ENCODE measurements around the gene CFAP300. TPM values are rescaled to one million over a fixed set of nuclear protein-coding genes. Genes with fewer than 3 reads are reported as not detected.

The CFAP300 gene
- polyA plus RNA-seq, 1 of the 3 experiments (the other 2 are of a cell fraction) = 1.5 TPM

DNA sequence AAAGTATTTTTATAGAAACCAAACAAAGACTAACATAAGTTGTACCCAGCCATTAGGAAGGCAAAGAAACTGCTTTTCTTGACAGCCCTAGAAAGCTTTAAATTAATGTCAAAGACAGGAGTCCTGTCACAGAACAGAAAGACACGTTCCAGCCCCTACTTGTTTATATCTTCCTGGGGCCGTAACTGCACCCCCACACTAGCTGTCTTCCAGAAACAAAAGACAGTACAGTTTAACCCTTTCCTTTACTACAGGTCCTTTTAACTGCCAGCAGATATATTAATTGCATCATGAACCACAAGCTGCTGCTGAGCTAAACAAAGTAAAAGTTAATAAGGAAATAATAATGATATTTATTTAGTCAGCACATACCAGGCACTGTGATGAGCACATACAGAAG is 20.3 kb upstream of the CFAP300 start (continued):
- TF ChIP-seq JUND (IDR thresholded peaks at IDR 0.05) (no peak), TEAD4 (IDR thresholded peaks at IDR 0.05; ENCODE audit: borderline replicate concordance, insufficient read depth) (no peak)
- TF ChIP-seq, protein P1, sequence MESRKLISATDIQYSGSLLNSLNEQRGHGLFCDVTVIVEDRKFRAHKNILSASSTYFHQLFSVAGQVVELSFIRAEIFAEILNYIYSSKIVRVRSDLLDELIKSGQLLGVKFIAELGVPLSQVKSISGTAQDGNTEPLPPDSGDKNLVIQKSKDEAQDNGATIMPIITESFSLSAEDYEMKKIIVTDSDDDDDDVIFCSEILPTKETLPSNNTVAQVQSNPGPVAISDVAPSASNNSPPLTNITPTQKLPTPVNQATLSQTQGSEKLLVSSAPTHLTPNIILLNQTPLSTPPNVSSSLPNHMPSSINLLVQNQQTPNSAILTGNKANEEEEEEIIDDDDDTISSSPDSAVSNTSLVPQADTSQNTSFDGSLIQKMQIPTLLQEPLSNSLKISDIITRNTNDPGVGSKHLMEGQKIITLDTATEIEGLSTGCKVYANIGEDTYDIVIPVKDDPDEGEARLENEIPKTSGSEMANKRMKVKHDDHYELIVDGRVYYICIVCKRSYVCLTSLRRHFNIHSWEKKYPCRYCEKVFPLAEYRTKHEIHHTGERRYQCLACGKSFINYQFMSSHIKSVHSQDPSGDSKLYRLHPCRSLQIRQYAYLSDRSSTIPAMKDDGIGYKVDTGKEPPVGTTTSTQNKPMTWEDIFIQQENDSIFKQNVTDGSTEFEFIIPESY (IDR thresholded peaks at IDR 0.05; ENCODE audit: borderline replicate concordance, low read depth) = no peak

DNA sequence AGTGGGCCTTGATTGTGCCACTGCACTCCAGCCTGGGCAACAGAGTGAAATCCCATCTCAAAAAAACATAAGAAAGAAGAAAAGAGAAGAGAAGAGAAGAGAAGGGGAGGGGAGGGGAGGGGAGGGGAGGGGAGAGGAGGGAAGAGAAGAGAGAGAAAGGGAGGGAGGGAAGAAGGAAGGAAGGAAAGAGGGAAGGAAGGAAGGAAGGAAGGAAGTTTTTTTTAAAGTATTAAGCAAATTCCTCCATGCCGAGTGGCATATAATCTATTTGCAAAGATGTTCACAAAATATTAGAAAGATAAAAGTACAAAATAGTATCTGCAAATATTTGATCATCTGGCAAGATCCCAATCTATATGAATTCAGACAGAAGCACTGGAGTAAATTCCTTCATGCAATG is 10.5 kb upstream of the CFAP300 start:
- POLR2A ChIA-PET = no interaction called here
- TF ChIP-seq, protein P2, sequence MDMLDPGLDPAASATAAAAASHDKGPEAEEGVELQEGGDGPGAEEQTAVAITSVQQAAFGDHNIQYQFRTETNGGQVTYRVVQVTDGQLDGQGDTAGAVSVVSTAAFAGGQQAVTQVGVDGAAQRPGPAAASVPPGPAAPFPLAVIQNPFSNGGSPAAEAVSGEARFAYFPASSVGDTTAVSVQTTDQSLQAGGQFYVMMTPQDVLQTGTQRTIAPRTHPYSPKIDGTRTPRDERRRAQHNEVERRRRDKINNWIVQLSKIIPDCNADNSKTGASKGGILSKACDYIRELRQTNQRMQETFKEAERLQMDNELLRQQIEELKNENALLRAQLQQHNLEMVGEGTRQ (IDR thresholded peaks at IDR 0.05; ENCODE audit: borderline replicate concordance, low read depth, low read length) = no peak
- no peak for TF ChIP-seq MXI1 (IDR thresholded peaks at IDR 0.05; ENCODE audit: low read depth, low read length)
- TF ChIP-seq RAD21 (IDR thresholded peaks at IDR 0.05; ENCODE audit: low read length) = no peak
- no peak for TF ChIP-seq FOXJ3 (CRISPR knock-in tag; IDR thresholded peaks at IDR 0.05)
- no peak for TF ChIP-seq MEF2A (IDR thresholded peaks at IDR 0.05; ENCODE audit: borderline replicate concordance, low read depth)
- no peak for TF ChIP-seq ELF1 (IDR thresholded peaks at IDR 0.05)
- TF ChIP-seq, protein P3, sequence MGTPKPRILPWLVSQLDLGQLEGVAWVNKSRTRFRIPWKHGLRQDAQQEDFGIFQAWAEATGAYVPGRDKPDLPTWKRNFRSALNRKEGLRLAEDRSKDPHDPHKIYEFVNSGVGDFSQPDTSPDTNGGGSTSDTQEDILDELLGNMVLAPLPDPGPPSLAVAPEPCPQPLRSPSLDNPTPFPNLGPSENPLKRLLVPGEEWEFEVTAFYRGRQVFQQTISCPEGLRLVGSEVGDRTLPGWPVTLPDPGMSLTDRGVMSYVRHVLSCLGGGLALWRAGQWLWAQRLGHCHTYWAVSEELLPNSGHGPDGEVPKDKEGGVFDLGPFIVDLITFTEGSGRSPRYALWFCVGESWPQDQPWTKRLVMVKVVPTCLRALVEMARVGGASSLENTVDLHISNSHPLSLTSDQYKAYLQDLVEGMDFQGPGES (IDR thresholded peaks at IDR 0.05; ENCODE audit: low read depth, low read length) = no peak
- TF ChIP-seq EP300 (IDR thresholded peaks at IDR 0.05; ENCODE audit: borderline replicate concordance in 1 of 2, low read depth in 1 of 2, low read length in 1 of 2) = no peak
- TF ChIP-seq RFX5 (IDR thresholded peaks at IDR 0.05; ENCODE audit: low read length) = no peak
- no peak for TF ChIP-seq GATA2 (CRISPR knock-in tag; IDR thresholded peaks at IDR 0.05)
- TF ChIP-seq, protein P1 (IDR thresholded peaks at IDR 0.05; ENCODE audit: borderline replicate concordance, low read depth) = no peak
- TF ChIP-seq RXRA (IDR thresholded peaks at IDR 0.05; ENCODE audit: borderline replicate concordance, low read depth) = no peak
- no peak for TF ChIP-seq NRF1 (IDR thresholded peaks at IDR 0.05; ENCODE audit: low read depth, low read length)
- no peak for TF ChIP-seq EZH2phosphoT487 (IDR thresholded peaks at IDR 0.05; ENCODE audit: borderline replicate concordance, low read depth)
- no peaks in the 10 kb centered on the region for H3F3A ChIP-seq (replicated peaks; ENCODE audit: insufficient read depth)
- H2AFZ ChIP-seq (ENCODE audit: low read depth) = no peak overlapping the region
- no peaks in the 10 kb centered on the region for H3K4me1 ChIP-seq (ENCODE audit: control insufficient read depth in 1 of 2, insufficient read depth in 2 of 2, low read depth in 1 of 2, low read length in 1 of 2)
- H3K9me2 ChIP-seq = no peaks in the 10 kb centered on the region
- H3K27me3 ChIP-seq (ENCODE audit: insufficient read depth) = no peaks in the 10 kb centered on the region
- no peak overlapping the region for H3K27ac ChIP-seq (ENCODE audit: low read depth in 2 of 2, low read length in 1 of 2)
- H3K9ac ChIP-seq = no peak overlapping the region
- 54% methylated on average over 1 of the region's 1 CpG for WGBS (ENCODE audit: low lambda C conversion rate)
- H4K20me1 ChIP-seq (ENCODE audit: insufficient read depth) = no peaks in the 10 kb centered on the region
- CTCF ChIA-PET = no interaction called here
- no peak for DNase-seq
- H3K4me2 ChIP-seq = no peak overlapping the region
- H3K4me3 ChIP-seq (ENCODE audit: low read depth in 2 of 2, low read length in 1 of 2) = no peak overlapping the region
- no peaks in the 10 kb centered on the region for H3K79me2 ChIP-seq (ENCODE audit: insufficient read depth)
- 0 out of 2 replicates have a peak, but pooled peaks cover 4% of the 10 kb centered on the region for H3K9me3 ChIP-seq
- no peaks in the 10 kb centered on the region for H3K36me3 ChIP-seq (replicated peaks in 1 of 2; ENCODE audit: control insufficient read depth in 1 of 2, insufficient read depth in 2 of 2, low read length in 1 of 2)
